Endothelial cell of umbilical vein (primary cell): ENCODE results near the gene CCNJL.

Experiments used
- CTCF ChIP-seq, 2 donors: IDR thresholded peaks; 1 replicate in 1 of 2; 2 replicates in 1 of 2; pipeline ENCODE4 v1.5.1; 2011; ENCODE audit warnings: low read length in 2 of 2, mild to moderate bottlenecking in 2 of 2, moderate library complexity in 2 of 2, control low read depth in 1 of 2, inconsistent platforms in 1 of 2, low read depth in 1 of 2; ENCODE audit not compliant: insufficient read depth in 1 of 2; ENCODE audit errors: extremely low read depth in 1 of 2
- EZH2 ChIP-seq: IDR thresholded peaks from 2 replicates; pipeline ENCODE4 v1.6.1; 2012; ENCODE audit warnings: borderline replicate concordance, low read depth, mild to moderate bottlenecking, moderate library complexity, low read length, inconsistent platforms; ENCODE audit not compliant: severe bottlenecking
- FOS ChIP-seq: IDR thresholded peaks from 2 replicates; pipeline ENCODE4 v1.6.1; 2011; ENCODE audit warnings: mild to moderate bottlenecking, low read length, moderate library complexity, borderline replicate concordance; ENCODE audit not compliant: insufficient read depth
- POLR2A ChIP-seq: IDR thresholded peaks from 2 replicates; pipeline ENCODE4 v1.6.1; 2012; ENCODE audit warnings: low read depth, mild to moderate bottlenecking, control low read depth, low read length
- POLR2AphosphoS5 ChIP-seq: IDR thresholded peaks from 2 replicates; pipeline ENCODE4 v1.6.1; 2012; ENCODE audit warnings: low read depth, mild to moderate bottlenecking, control low read depth, low read length, moderate library complexity; ENCODE audit not compliant: insufficient read depth

GRCh38 chr5:160219356-160219755 lies 93.0 kb downstream of the CCNJL start:
- TF ChIP-seq POLR2A (no peak), CTCF (IDR thresholded peaks at IDR 0.05; ENCODE audit: extremely low read depth in 1 of 2, insufficient read depth in 1 of 2, low read depth in 1 of 2, low read length in 2 of 2) (no peak), POLR2AphosphoS5 (no peak), EZH2 (no peak), FOS (no peak)
